Activated T-helper 1 cell treated with anti-CD3 and anti-CD28 coated beads, Interleukin-12 subunit alpha, Interleukin-12 subunit beta, Interleukin-2, Interleukin-4 antibody, amounts not matched to agents 30 ng/mL and 10 ng/mL and 1 ng/mL, durations not matched to agents 14 hours and 24 hours and 36 hours (primary cell): ENCODE results near the gene SPARCL1. TPM values are rescaled to one million over a fixed set of nuclear protein-coding genes. Genes with fewer than 3 reads are reported as not detected.
"Not testable (repeated sequence)": the region's sequence is repeated elsewhere in the genome, so short reads cannot be mapped to it uniquely, and the experiment has no call there.

Experiments used
- DNase-seq: peaks from one replicate; pipeline ENCODE4 v3.0.0; 2021; ENCODE audit warnings: low spot score
- H3K27ac Mint-ChIP-seq: one replicate; pipeline ENCODE4 v1.8.0; 2021; ENCODE audit warnings: mild to moderate bottlenecking, mixed read lengths
- H3K27me3 Mint-ChIP-seq: one replicate; pipeline ENCODE4 v1.8.0; 2022; ENCODE audit warnings: mild to moderate bottlenecking, moderate library complexity, mixed read lengths; ENCODE audit not compliant: insufficient read depth
- H3K36me3 Mint-ChIP-seq: one replicate; pipeline ENCODE4 v1.8.0; 2021; ENCODE audit warnings: low read depth, mixed read lengths
- H3K4me1 Mint-ChIP-seq: one replicate; pipeline ENCODE4 v1.8.0; 2021; ENCODE audit warnings: low read depth, mixed read lengths
- H3K4me3 Mint-ChIP-seq: one replicate; pipeline ENCODE4 v1.8.0; 2021; ENCODE audit warnings: mild to moderate bottlenecking, moderate library complexity, mixed read lengths
- H3K9me3 Mint-ChIP-seq: one replicate; pipeline ENCODE4 v1.8.0; 2021; ENCODE audit warnings: mixed read lengths
- intact Hi-C: fragments of 100-400 bp; cut with micrococcal nuclease; formaldehyde crosslinking; loops from one replicate; pipeline ENCODE4 v1.15.1; 2024
- total RNA-seq: library from RNA; stranded (reverse); gene quantifications from 2 replicates; pipeline ENCODE4 v1.2.3, GENCODE V29; 2022

SPARCL1 gene
- total RNA-seq, 1 donor from 2014 or later = not detected

DNA sequence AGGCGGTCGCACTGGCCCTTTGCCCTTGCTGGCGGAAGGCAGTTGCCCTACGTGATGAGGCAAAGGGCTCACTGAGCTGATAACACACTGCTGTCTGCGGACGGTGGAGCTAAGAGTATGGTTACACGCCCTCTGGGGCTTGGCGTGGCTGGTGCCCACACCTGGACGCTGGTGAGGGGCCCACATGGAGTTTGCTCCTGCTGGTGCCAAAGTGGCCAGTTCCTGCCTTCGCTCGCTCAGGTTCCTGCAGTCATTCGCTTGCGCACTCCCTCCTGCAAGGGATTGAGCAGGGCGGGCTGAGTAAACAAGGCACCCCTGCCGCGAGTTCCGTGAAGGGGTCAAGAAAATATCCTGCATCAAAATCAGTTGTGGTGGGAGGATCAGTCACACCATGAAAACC, 18.4 kb downstream of the SPARCL1 start:
- H3K4me3 Mint-ChIP-seq = no peak overlapping the region

GRCh38 chr4:87506974-87507701, 22.0 kb downstream of the SPARCL1 start:
- Mint-ChIP-seq H3K27ac (no peak overlapping the region), H3K36me3 (no peaks in the 10 kb centered on the region), H3K27me3 (no peaks in the 10 kb centered on the region), H3K4me1 (no peaks in the 10 kb centered on the region), H3K9me3 (no peaks in the 10 kb centered on the region), H3K4me3 (no peak overlapping the region)
- intact Hi-C loops = no loop called here
- DNase-seq = no peak

More for the DNA sequence above, 18.4 kb downstream of the SPARCL1 start:
- DNase-seq = no peak
- Mint-ChIP-seq H3K9me3 (no peaks in the 10 kb centered on the region), H3K27ac (no peak overlapping the region), H3K27me3 (peaks cover 2% of the 10 kb centered on the region), H3K36me3 (no peaks in the 10 kb centered on the region), H3K4me1 (no peaks in the 10 kb centered on the region)
- intact Hi-C loops = no loop called here

- no peak overlapping the region for H3K27ac Mint-ChIP-seq
- no peak for DNase-seq
- no peaks in the 10 kb centered on the region for H3K36me3 Mint-ChIP-seq
- no peaks in the 10 kb centered on the region for H3K4me1 Mint-ChIP-seq
- intact Hi-C loops = no loop called here
- no peaks in the 10 kb centered on the region for H3K27me3 Mint-ChIP-seq
- H3K9me3 Mint-ChIP-seq = no peaks in the 10 kb centered on the region
- no peak overlapping the region for H3K4me3 Mint-ChIP-seq
Observed at GRCh38 chr4:87505862-87506261, 23.3 kb downstream of the SPARCL1 start.

GRCh38 chr4:87502580-87503238, 26.5 kb downstream of the SPARCL1 start:
- H3K27me3 Mint-ChIP-seq = no peaks in the 10 kb centered on the region
- no peak overlapping the region for H3K4me3 Mint-ChIP-seq
- intact Hi-C loops = no loop called here
- H3K4me1 Mint-ChIP-seq = peaks cover 5% of the 10 kb centered on the region
- no peak for DNase-seq
- no peaks in the 10 kb centered on the region for H3K9me3 Mint-ChIP-seq
- H3K27ac Mint-ChIP-seq = no peak overlapping the region
- H3K36me3 Mint-ChIP-seq = no peaks in the 10 kb centered on the region

DNA sequence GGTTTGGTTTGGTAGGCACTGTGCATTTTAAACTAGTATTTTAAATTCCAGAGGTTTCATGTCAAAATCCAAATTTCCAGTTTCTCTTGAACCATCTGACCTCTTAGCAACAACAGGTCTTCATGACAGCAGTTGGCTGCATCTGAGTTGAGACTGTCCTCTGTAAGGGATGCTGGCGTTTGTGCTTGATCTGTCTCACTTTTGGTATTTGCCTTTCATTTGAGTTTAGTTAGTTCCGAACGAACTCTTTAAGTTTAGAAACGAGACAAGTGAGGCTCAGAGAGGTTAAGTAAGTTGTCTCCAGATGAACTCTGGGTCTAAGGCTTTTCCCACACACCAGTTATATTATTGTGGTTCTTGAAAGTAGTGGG, 29.1 kb downstream of the SPARCL1 start:
- no peaks in the 10 kb centered on the region for H3K9me3 Mint-ChIP-seq
- intact Hi-C loops = no loop called here
- H3K27ac Mint-ChIP-seq = no peak overlapping the region
- H3K4me1 Mint-ChIP-seq = peaks cover 5% of the 10 kb centered on the region
- no peaks in the 10 kb centered on the region for H3K27me3 Mint-ChIP-seq
- no peak for DNase-seq
- H3K36me3 Mint-ChIP-seq = no peaks in the 10 kb centered on the region
- H3K4me3 Mint-ChIP-seq = no peak overlapping the region

- no peaks in the 10 kb centered on the region for H3K9me3 Mint-ChIP-seq
- no peaks in the 10 kb centered on the region for H3K27me3 Mint-ChIP-seq
- no peak for DNase-seq
- no peak overlapping the region for H3K4me3 Mint-ChIP-seq
- no peak overlapping the region for H3K27ac Mint-ChIP-seq
- intact Hi-C loops = loop anchor here (5.0 to 10.0 kb wide), 2 partner anchors 345 to 713 kb away; no protein-coding TSS in a partner anchor
- no peaks in the 10 kb centered on the region for H3K36me3 Mint-ChIP-seq
- peaks cover 5% of the 10 kb centered on the region for H3K4me1 Mint-ChIP-seq
Observed at GRCh38 chr4:87499403-87500091, 29.6 kb downstream of the SPARCL1 start.

GRCh38 chr4:87498446-87498900, 30.7 kb downstream of the SPARCL1 start:
- Mint-ChIP-seq H3K4me1 (peaks cover 5% of the 10 kb centered on the region), H3K27ac (no peak overlapping the region), H3K27me3 (no peaks in the 10 kb centered on the region), H3K9me3 (no peaks in the 10 kb centered on the region), H3K36me3 (no peaks in the 10 kb centered on the region), H3K4me3 (no peak overlapping the region)
- intact Hi-C loops = loop anchor here (5.0 to 10.0 kb wide), 2 partner anchors 346 to 714 kb away; no protein-coding TSS in a partner anchor
- DNase-seq = no peak

GRCh38 chr4:87497578-87497977, 31.6 kb downstream of the SPARCL1 start:
- H3K36me3 Mint-ChIP-seq = no peaks in the 10 kb centered on the region
- intact Hi-C loops = loop anchor here (5.0 to 10.0 kb wide), 2 partner anchors 347 to 715 kb away; no protein-coding TSS in a partner anchor
- no peak overlapping the region for H3K4me3 Mint-ChIP-seq
- no peak for DNase-seq
- no peaks in the 10 kb centered on the region for H3K27me3 Mint-ChIP-seq
- no peak overlapping the region for H3K27ac Mint-ChIP-seq
- peaks cover 5% of the 10 kb centered on the region for H3K4me1 Mint-ChIP-seq
- no peaks in the 10 kb centered on the region for H3K9me3 Mint-ChIP-seq

- H3K9me3 Mint-ChIP-seq = no peaks in the 10 kb centered on the region
- peaks cover 5% of the 10 kb centered on the region for H3K4me1 Mint-ChIP-seq
Observed at GRCh38 chr4:87497159-87497558, 32.0 kb downstream of the SPARCL1 start.

DNA sequence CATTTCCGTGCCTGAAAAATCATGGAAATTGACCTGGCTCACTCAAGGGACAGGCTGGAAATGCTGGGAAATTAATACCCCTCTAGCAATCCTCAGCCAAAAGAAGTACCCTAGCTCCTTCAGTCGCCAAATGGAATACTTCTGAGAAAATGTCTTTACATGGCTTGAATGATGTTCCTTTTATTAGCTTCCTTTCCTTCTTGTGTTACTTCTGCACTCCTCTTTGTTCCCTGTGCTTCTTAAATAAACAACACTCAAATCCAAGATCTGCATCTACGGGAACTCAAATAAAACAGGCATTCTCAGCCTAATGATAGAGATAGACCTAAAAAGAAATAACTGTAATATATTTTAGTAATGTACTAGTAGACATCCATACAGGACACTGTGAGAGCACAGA, 36.1 kb downstream of the SPARCL1 start:
- intact Hi-C loops = loop anchor here (10.0 kb wide), 1 partner anchor 352 kb away; no protein-coding TSS in a partner anchor
- H3K4me3 Mint-ChIP-seq = no peak overlapping the region

More at GRCh38 chr4:87497159-87497558, 32.0 kb downstream of the SPARCL1 start:
- H3K27me3 Mint-ChIP-seq = no peaks in the 10 kb centered on the region
- intact Hi-C loops = loop anchor here (5.0 to 10.0 kb wide), 2 partner anchors 348 to 715 kb away; no protein-coding TSS in a partner anchor
- H3K36me3 Mint-ChIP-seq = no peaks in the 10 kb centered on the region
- H3K27ac Mint-ChIP-seq = no peak overlapping the region
- H3K4me3 Mint-ChIP-seq = no peak overlapping the region
- no peak for DNase-seq

GRCh38 chr4:87491851-87492250, 37.3 kb downstream of the SPARCL1 start:
- H3K36me3 Mint-ChIP-seq, H3K4me3 Mint-ChIP-seq, H3K27ac Mint-ChIP-seq, H3K9me3 Mint-ChIP-seq, DNase-seq, H3K4me1 Mint-ChIP-seq, H3K27me3 Mint-ChIP-seq: not testable (repeated sequence)
- intact Hi-C loops = loop anchor here (10.0 kb wide), 1 partner anchor 353 kb away; no protein-coding TSS in a partner anchor

More for the DNA sequence above, 36.1 kb downstream of the SPARCL1 start:
- Mint-ChIP-seq H3K4me1 (peaks cover 8% of the 10 kb centered on the region), H3K27me3 (no peaks in the 10 kb centered on the region), H3K27ac (no peak overlapping the region), H3K36me3 (no peaks in the 10 kb centered on the region), H3K9me3 (no peaks in the 10 kb centered on the region)
- no peak for DNase-seq

DNA sequence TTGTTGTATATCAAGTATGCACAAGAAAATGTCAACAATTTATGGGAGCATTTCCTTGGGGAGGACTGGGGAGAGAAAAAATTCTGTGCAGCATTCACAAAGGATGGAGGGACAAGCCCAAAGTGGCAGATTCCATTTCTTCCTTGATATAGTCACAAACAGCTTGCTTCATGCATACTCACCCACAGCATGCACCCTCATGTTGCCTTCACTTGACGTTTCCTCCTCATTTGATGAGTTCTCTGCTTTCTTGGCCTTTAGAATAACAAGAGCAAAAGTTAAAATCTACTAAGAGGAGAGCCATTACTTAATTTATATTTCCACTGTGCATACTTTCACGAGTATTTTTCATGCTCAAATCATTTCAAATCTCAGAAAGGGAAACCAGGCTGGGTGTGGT, 37.7 kb downstream of the SPARCL1 start:
- intact Hi-C loops = loop anchor here (10.0 kb wide), 1 partner anchor 353 kb away; no protein-coding TSS in a partner anchor
- no peak for DNase-seq
- peaks cover 8% of the 10 kb centered on the region for H3K4me1 Mint-ChIP-seq
- H3K4me3 Mint-ChIP-seq = no peak overlapping the region
- no peaks in the 10 kb centered on the region for H3K36me3 Mint-ChIP-seq
- H3K27ac Mint-ChIP-seq = no peak overlapping the region
- H3K9me3 Mint-ChIP-seq = no peaks in the 10 kb centered on the region
- H3K27me3 Mint-ChIP-seq = no peaks in the 10 kb centered on the region
